Measurements from ENCODE around the gene PPM1J.

Gene PPM1J

DNA sequence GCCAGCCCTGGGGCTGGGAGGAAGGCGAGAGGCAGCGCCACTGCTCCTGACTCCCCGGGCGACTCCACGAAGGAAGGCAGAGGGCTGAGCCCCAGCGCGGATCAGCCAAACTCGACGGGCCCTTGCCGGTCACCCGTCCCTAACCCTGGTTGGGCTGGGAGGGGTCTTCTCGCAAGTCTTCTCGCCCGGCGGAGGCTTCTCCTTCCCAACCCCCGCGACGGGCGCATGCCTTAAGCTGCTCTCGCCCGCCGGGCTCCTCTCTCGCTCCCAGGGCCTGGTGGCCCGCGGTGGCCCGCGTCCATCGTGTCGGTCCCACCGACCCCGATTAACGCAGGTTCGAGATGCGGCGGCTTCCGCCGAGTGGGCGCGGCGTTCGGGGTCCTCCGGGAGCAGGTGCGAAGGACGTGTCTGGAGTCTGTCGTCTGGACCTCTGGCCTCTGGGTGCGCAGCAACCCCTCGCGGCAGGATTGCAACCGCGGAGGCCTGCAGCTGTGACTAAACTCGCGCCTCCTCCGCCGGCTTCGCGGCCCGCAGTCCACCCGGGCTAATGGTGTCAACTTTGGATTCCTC lies 29.0 kb upstream of the PPM1J start:
- H3K79me2 ChIP-seq (ENCODE audit: low read length), result no peaks in the 10 kb centered on the region

DNA sequence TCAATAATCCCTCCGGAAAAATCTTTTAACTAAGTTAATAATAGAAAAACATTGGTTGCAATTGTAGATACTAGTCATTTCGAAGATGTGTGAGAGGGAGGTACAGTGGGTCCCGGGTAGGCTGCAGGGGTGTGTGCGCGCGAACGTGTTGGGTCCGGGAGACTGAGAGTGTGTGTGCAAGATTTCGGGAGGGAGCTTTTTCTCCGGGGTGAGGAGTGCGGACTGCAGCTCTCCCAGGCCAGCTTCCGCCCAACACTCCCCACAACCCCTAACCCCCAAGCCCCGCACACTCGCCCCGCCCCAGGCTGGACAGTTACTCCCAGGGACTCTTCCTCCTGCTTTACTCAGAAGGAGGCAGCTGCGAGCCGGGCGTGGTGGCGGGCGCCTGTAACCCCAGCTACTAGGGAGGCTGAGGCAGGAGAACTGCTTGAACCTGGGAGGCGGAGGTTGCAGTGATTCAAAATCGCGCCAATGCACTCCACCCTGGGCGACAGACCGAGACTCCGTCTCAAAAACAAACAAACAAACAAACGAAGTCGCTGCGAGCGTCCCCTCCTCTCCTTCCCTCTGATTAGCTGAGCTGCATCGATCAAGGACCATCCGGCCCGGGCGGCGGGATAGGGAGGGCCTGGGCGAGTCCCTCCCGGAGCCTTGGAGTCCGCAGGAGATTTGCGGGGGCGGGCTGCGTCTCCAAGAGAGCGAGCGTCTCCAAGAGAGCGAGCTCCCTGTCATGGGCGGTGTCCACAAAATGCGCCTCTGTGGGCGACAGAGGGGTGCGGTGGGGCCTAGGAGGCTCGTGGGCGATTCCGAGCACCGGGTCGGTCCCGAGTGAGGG lies 28.3 kb upstream of the PPM1J start:
- H3K4me2 ChIP-seq (ENCODE audit: low read depth, low read length), result no peak overlapping the region
- H3K79me2 ChIP-seq (ENCODE audit: low read length), result no peaks in the 10 kb centered on the region
- H3K9me3 ChIP-seq (replicated peaks; ENCODE audit: insufficient read depth, low read length), result no peaks in the 10 kb centered on the region
- no peak overlapping the region for H3K27ac ChIP-seq (ENCODE audit: low read length)
- H3F3A ChIP-seq (ENCODE audit: insufficient read depth, low read length), result no peaks in the 10 kb centered on the region
- no peaks in the 10 kb centered on the region for H3K9me2 ChIP-seq (replicated peaks; ENCODE audit: insufficient read depth, low read length)
- no peak overlapping the region for H2AFZ ChIP-seq (ENCODE audit: low read length)
- TF ChIP-seq, protein P1, sequence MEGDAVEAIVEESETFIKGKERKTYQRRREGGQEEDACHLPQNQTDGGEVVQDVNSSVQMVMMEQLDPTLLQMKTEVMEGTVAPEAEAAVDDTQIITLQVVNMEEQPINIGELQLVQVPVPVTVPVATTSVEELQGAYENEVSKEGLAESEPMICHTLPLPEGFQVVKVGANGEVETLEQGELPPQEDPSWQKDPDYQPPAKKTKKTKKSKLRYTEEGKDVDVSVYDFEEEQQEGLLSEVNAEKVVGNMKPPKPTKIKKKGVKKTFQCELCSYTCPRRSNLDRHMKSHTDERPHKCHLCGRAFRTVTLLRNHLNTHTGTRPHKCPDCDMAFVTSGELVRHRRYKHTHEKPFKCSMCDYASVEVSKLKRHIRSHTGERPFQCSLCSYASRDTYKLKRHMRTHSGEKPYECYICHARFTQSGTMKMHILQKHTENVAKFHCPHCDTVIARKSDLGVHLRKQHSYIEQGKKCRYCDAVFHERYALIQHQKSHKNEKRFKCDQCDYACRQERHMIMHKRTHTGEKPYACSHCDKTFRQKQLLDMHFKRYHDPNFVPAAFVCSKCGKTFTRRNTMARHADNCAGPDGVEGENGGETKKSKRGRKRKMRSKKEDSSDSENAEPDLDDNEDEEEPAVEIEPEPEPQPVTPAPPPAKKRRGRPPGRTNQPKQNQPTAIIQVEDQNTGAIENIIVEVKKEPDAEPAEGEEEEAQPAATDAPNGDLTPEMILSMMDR (IDR thresholded peaks at IDR 0.05; ENCODE audit: low read length), result no peak
- TF ChIP-seq EZH2 (optimal IDR thresholded peaks at IDR 0.05; ENCODE audit: low read depth, low read length) (no peak), EZH2phosphoT487 (IDR thresholded peaks at IDR 0.05; ENCODE audit: low read length) (no peak)
- no peaks in the 10 kb centered on the region for H4K20me1 ChIP-seq (ENCODE audit: insufficient read depth, low read length)
- H3K9ac ChIP-seq (ENCODE audit: low read length), result no peak overlapping the region
- H3K27me3 ChIP-seq (replicated peaks; ENCODE audit: insufficient read depth, low read length), result no peaks in the 10 kb centered on the region
- no peaks in the 10 kb centered on the region for H3K4me1 ChIP-seq (ENCODE audit: low read length)
- DNase-seq, result no peak
- no peaks in the 10 kb centered on the region for H3K36me3 ChIP-seq (replicated peaks; ENCODE audit: insufficient read depth, low read length)
- H3K4me3 ChIP-seq (ENCODE audit: low read length), result no peak overlapping the region

More for the DNA sequence above, 29.0 kb upstream of the PPM1J start:
- Histone ChIP-seq H3K27me3 (replicated peaks; ENCODE audit: insufficient read depth, low read length) (no peaks in the 10 kb centered on the region), H3K9ac (ENCODE audit: low read length) (no peak overlapping the region), H2AFZ (ENCODE audit: low read length) (no peak overlapping the region), H3K4me1 (ENCODE audit: low read length) (no peaks in the 10 kb centered on the region), H3K9me2 (replicated peaks; ENCODE audit: insufficient read depth, low read length) (no peaks in the 10 kb centered on the region), H3K36me3 (replicated peaks; ENCODE audit: insufficient read depth, low read length) (no peaks in the 10 kb centered on the region), H3K4me2 (ENCODE audit: low read depth, low read length) (no peak overlapping the region), H3K27ac (ENCODE audit: low read length) (no peak overlapping the region), H4K20me1 (ENCODE audit: insufficient read depth, low read length) (no peaks in the 10 kb centered on the region), H3K9me3 (replicated peaks; ENCODE audit: insufficient read depth, low read length) (no peaks in the 10 kb centered on the region), H3F3A (ENCODE audit: insufficient read depth, low read length) (no peaks in the 10 kb centered on the region), H3K4me3 (ENCODE audit: low read length) (no peak overlapping the region)
- DNase-seq, result no peak
- TF ChIP-seq, protein P1 (IDR thresholded peaks at IDR 0.05; ENCODE audit: low read length), result no peak
- no peak for TF ChIP-seq EZH2phosphoT487 (IDR thresholded peaks at IDR 0.05; ENCODE audit: low read length)
- no peak for TF ChIP-seq EZH2 (optimal IDR thresholded peaks at IDR 0.05; ENCODE audit: low read depth, low read length)

DNA sequence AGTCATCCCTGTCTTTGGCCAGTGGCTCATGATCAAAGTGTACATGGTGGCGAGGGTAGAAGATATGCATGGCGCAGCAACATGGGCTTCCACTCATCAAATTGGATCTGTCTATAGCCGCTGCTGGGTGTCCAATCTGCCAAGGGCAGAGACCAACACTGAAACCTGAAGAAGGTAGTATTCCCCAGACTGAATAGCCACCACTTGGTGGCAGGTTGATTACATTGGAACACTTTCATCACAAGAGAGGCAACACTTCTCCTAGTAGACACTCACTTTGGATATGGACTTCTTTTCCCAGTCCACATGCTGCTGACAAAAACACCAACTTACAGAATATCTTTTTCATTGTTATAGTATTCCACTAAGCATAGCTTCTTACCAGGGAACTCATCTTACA lies 22.4 kb upstream of the PPM1J start:
- Histone ChIP-seq H3K9ac (ENCODE audit: low read length) (no peak overlapping the region), H3K4me3 (ENCODE audit: low read length) (no peak overlapping the region), H3K36me3 (replicated peaks; ENCODE audit: insufficient read depth, low read length) (no peaks in the 10 kb centered on the region), H3K4me2 (ENCODE audit: low read depth, low read length) (no peak overlapping the region), H3K9me2 (replicated peaks; ENCODE audit: insufficient read depth, low read length) (no peaks in the 10 kb centered on the region), H3K27ac (ENCODE audit: low read length) (no peak overlapping the region), H3K9me3 (replicated peaks; ENCODE audit: insufficient read depth, low read length) (no peaks in the 10 kb centered on the region), H3K27me3 (replicated peaks; ENCODE audit: insufficient read depth, low read length) (no peaks in the 10 kb centered on the region; the same call in 1 of the 2 replicates), H3K4me1 (ENCODE audit: low read length) (no peaks in the 10 kb centered on the region), H4K20me1 (ENCODE audit: insufficient read depth, low read length) (no peaks in the 10 kb centered on the region), H3F3A (ENCODE audit: insufficient read depth, low read length) (no peaks in the 10 kb centered on the region), H3K79me2 (ENCODE audit: low read length) (no peaks in the 10 kb centered on the region), H2AFZ (ENCODE audit: low read length) (no peak overlapping the region)
- TF ChIP-seq EZH2phosphoT487 (IDR thresholded peaks at IDR 0.05; ENCODE audit: low read length) (no peak), EZH2 (optimal IDR thresholded peaks at IDR 0.05; ENCODE audit: low read depth, low read length) (no peak)
- TF ChIP-seq, protein P1 (IDR thresholded peaks at IDR 0.05; ENCODE audit: low read length), result no peak
- no peak for DNase-seq
